GM18873 (cell line): ENCODE data around the gene EML3.
"Not testable (repeated sequence)": the region's sequence is repeated elsewhere in the genome, so short reads cannot be mapped to it uniquely, and the experiment has no call there.

Experiments
- ATAC-seq: cut with Tn5 transposase; IDR thresholded peaks from one replicate; pipeline ENCODE4 v1.9.1; 2021; ENCODE audit warnings: mild to moderate bottlenecking, moderate library complexity, moderate number of reproducible peaks; ENCODE audit not compliant: unreplicated experiment, low FRiP score

The EML3 gene

GRCh38 chr11:62573006-62573591 is 39.5 kb downstream of the EML3 start:
- ATAC-seq, result no peak

GRCh38 chr11:62572431-62572830 is 40.1 kb downstream of the EML3 start:
- ATAC-seq, result no peak

DNA sequence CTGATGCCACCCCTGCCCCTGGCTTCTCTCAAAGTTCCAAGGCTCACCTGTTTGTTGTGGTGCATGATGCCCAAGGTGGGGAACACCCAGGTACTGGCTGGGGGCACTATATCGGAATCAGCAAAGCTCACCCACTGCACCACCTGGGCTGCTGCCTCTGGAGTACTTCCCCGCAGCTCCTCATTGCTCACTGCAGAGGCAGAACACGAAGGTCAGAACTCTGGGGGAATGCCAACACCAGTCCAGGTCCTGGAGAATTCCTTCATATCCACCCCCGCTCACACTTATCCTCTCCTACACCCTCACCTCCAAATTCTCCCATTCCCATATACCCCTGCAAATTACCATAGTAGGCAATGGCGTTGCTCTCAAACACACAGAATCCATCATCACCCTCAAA is 41.1 kb downstream of the EML3 start:
- not testable (repeated sequence) for ATAC-seq

DNA sequence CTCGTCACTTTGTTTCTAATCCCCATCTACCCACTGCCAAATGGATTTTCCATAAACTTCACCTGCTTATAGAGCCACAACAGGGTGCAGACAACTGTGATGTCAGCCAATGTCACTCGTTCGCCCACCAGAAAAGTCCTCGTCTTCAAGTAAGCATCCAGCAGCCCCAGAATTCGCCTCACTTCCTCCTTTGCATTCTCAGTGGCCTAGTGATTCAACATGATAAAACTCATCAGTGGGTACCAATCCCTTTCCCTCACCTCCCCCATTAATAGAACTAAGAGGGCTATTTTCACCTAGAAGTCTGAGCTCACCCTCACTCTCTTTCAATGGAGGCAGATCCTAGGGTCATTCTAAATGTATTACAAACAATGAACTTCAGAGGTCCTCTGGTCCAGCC is 41.7 kb downstream of the EML3 start:
- ATAC-seq, result not testable (repeated sequence)

DNA sequence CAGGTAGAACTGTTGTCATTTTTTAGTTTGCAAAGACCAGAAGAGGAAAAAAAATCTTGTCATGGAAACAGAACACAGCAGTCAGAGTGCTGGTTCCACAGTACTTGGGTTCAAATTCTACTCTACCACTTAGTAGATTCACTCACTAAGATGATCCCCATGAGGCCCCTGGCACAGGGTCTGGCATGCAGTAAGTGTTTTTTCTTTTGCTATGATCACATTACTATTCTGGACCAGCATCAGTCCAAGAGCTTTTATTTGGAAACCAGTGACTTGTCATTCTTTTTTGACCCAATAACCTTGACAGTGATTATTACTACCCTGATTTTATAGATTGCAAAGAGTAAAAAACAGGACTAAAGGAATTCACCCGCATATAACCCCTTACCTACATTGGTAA is 43.0 kb downstream of the EML3 start:
- no peak for ATAC-seq

DNA sequence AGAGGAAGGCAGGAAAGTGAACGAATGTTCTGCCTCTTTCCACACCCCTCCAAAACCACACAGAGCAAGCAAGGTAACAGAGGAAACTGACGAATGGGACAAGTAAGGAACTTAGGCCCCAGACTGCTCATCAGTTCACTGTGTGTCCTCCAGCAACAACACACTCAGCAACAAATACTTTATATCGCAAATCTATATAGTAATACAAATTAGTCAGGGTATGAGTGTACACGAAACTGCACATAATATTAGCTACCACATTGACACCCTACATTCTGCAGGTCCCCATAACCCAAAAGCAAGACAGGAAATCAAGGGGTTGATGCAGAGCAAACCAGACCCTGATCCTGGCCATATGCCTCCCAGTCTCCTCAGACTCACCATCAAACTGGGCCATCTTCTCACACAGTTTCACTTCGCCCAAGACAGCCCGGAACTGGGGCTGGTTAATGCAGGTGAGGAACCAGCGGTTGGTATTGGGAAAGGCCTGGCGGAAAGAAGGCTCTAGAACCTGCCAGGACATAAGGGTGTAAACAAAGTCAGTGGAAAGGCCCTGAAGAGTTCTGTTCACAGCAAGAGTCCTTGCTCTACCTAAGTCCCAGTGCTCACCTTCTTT is 45.4 kb downstream of the EML3 start:
- no peak for ATAC-seq

DNA sequence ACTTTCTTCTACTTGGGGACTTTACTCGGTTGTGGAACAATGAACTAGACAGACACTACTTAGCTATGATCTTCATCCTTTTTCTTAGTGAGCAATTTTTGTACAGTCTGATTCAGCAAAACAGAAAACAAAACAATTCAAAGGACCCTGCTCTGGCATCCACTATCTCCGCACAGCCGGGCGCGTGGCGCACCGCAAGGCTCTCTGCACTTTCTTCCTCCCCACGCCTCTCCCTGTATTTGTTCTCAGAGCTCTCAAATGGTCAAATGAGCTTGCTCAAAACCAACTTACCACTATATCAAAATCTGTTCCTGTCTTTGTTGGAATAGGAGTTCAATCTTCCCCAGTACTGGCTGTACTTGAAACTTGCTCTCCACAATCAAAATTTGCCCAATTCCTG is 46.3 kb downstream of the EML3 start:
- ATAC-seq, result no peak

GRCh38 chr11:62565100-62565802 is 47.3 kb downstream of the EML3 start:
- ATAC-seq, result no peak

GRCh38 chr11:62561677-62562230 is 50.8 kb downstream of the EML3 start:
- not testable (repeated sequence) for ATAC-seq

DNA sequence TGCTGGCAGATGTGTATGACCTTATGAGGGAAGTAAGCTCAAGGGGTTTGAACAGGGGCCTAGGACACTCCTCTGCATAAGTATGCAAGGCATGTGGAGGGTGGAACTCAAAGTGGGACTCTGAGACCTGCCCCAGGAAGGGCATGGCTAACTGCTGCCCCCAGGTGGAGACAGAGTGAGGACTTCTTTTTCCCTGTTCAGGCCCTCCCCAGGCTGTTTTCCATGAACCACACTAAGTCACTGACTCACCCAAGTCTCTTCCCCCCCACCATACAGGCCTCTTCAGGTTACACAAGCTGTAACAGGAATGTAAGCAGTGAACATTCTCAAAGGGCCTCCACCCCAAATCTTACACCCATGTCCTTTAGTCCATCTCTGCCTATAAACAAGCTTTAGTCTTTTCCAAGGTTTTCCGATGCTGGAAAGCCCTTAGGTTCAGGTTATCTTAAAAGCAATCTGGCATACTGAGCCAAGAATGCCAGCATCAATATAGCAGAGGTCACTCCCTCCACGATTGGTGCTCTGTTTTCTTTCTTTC is 51.9 kb downstream of the EML3 start:
- no peak for ATAC-seq

- ATAC-seq, result not testable (repeated sequence)
These were observed 52.9 kb downstream of the EML3 start for GRCh38 chr11:62559626-62560025.

DNA sequence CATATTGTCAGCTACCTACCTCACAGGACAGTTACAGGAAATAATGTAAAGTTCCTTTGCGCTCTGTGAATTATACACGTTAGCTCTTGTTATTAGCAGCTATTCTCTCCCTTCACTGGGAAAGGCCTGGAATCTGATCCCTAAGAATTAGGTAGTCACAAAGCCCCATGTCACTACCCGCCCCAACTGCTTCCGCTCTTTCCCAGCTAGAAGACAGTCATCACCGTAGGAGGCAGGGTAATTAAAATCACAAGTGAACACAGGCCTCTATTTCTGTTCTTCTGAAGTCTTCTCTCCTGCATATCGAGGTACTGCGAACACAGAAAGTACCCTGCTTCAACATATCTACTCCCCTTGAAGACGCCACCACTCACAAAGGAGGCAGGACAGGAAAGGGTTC is 53.4 kb downstream of the EML3 start:
- ATAC-seq, result no peak

GRCh38 chr11:62558669-62559068 is 53.9 kb downstream of the EML3 start:
- ATAC-seq, result no peak

GRCh38 chr11:62556875-62557631 is 55.5 kb downstream of the EML3 start:
- ATAC-seq, result no peak

DNA sequence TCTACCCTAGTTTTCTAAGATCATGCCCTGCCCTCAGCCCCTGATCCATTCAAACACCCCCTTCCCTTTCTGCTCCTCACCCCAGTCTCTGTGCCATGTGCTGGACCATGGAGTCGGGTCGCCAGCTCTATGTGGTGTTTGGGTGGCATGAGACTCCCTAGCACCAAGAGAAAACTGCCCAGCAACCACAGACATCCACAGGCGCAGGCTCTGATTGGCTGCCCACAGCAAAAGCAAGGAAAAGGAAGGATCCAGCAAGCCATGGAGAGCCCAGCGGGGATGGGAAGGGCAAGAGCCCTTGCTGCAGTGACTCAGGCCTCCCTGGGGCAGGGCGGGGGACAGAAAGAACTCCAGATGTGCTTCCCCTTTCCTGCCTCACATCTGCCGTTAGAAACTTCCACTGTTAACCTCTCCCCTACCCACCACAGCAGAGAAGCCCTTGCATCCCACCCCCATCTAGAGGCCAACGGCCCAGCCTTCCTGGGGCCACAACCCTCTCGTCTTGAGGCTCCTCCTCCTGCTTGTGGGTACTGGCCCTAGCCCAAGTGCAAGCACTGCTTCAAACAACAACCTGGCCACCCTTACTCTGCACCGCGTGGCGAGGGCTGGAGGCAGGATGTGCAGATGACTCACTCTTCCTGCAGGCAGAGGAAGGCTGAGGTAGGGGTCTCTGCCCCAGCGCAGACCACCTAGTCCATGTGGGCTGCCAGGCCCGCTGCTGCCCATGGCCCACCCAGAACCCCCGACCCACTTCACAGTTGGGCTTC is 56.3 kb downstream of the EML3 start:
- ATAC-seq, result no peak

DNA sequence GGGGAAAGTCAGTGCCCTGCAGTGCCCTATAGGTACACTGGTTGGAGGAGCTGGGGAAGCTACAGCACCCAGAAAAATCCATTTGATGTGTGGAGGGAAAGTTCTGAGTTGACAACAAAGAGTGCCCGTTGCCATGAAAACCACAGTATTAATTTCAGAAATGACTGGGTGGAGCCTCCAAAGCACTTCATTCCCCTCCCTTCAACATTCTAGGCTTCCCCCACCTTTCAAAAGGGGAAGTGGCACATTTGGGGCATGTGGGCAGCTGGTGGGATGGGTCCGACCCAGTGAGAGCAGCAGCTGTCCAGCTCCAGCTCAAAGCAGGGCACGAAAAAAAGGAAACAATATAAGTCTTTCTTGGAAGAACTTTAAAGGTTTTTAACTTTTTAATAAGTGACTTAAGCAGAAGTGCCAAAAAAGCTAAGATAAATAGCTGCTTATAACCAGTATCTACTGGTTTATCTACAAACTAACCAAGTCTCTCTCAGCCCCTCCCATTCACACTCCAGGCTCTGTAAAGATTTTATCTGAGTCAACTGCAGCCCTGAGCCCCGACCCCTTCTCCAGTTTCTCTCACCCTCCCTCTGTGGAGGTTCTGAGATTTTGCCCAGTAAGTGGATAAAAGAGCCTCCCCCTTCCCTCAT is 57.0 kb downstream of the EML3 start:
- ATAC-seq, result no peak

GRCh38 chr11:62554387-62555167 is 58.0 kb downstream of the EML3 start:
- no peak for ATAC-seq

DNA sequence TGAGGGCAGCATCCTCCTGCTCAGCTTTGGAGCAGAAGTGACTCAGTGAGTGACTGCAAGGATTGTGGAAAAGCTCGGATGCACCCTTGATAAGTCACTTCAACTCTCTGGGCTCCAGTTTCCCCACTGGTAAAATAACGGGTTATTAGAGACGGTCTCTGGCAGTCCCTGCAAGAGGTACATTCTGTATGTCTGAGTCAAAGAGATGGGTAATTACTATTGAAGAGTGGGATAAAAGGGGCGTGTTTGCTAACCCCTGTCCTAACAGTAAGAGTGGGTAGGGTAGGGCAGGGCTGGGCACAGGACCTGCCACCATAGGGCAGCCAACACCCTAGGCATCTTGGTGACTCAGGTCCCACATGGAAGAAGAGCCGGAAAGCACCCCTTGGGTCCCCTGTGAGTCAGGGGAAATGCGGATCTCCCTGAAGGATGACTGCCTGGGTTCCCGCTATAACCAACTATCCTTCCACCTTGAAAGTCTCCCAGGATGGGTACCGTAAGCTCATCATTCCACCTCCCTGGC is 58.7 kb downstream of the EML3 start:
- ATAC-seq, result no peak
